Spleen (tissue), 7 donors: ENCODE data around the gene PPIAL4G.
"Not testable (repeated sequence)": the region's sequence is repeated elsewhere in the genome, so short reads cannot be mapped to it uniquely, and the experiment has no call there.

Experiments
- POLR2A ChIP-seq, 3 donors: fragments of 450-650 bp; IDR thresholded peaks; one replicate each; pipeline ENCODE4 v1.5.1; 2017; ENCODE audit warnings: antibody characterized with exemption in 3 of 3, mild to moderate bottlenecking in 1 of 3
- TF ChIP-seq, protein P1 (sequence below), 11 experiments: fragments of 200-600 bp in 7 of 11; fragments of 450-650 bp in 4 of 11; sonication (generic) in 4 of 11; IDR thresholded peaks in 8 of 11; conservative IDR thresholded peaks in 3 of 11; 1 replicate in 7 of 11; 2 replicates in 4 of 11; pipeline versions ENCODE4 v1.4.0 to v1.8.0; 2016 to 2021; ENCODE audit warnings: antibody characterized with exemption in 11 of 11, inconsistent platforms in 4 of 11, mild to moderate bottlenecking in 1 of 11
- donor health status: DM: no; HTN: no; CAD: no; lungs with moderate emphysema.
- donor health status: DM: no; HTN: no; CAD: no.
- donor health status: DM: no; HTN: no; CAD: no.

DNA sequence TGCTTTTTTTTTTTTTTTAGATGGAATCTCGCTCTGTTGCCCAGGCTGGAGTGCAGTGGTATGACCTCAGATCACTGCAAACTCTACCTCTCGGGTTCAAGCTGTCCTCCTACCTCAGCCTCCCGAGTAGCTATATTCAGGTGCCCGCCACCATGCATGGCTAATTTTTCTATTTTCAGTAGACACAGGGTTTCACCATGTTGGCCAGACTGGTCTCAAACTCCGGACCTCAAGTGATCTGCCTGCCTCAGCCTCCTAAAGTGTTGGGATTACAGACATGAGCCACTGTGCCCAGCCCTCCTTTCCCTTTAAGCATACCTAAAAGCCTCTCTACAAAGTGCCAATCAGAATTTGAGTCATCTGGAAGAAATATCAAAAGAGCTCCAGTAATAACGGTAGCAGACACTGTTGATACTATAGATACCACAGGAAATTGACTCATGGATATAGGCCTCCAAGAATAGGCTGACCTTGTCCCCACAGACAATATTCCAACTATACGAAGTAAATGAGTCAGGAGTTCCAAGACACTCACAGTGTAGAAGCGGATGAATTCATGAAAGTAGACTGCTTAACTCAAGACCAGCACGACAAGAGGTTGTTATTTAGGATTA, 29.6 kb upstream of the PPIAL4G start:
- TF ChIP-seq POLR2A (IDR thresholded peaks at IDR 0.05) = not testable (repeated sequence)
- TF ChIP-seq, protein P1, sequence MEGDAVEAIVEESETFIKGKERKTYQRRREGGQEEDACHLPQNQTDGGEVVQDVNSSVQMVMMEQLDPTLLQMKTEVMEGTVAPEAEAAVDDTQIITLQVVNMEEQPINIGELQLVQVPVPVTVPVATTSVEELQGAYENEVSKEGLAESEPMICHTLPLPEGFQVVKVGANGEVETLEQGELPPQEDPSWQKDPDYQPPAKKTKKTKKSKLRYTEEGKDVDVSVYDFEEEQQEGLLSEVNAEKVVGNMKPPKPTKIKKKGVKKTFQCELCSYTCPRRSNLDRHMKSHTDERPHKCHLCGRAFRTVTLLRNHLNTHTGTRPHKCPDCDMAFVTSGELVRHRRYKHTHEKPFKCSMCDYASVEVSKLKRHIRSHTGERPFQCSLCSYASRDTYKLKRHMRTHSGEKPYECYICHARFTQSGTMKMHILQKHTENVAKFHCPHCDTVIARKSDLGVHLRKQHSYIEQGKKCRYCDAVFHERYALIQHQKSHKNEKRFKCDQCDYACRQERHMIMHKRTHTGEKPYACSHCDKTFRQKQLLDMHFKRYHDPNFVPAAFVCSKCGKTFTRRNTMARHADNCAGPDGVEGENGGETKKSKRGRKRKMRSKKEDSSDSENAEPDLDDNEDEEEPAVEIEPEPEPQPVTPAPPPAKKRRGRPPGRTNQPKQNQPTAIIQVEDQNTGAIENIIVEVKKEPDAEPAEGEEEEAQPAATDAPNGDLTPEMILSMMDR (IDR thresholded peaks at IDR 0.05 in 8 of 11, conservative IDR thresholded peaks at IDR 0.05 in 3 of 11) = not testable (repeated sequence)
